Activated T-cell treated with anti-CD3 and anti-CD28 coated beads, Interleukin-2, amount 50 U/mL, for 48 hours (primary cell): ENCODE results near the gene TMEM8B.
"Not testable (repeated sequence)": the region's sequence is repeated elsewhere in the genome, so short reads cannot be mapped to it uniquely, and the experiment has no call there.

Experiments
- DNase-seq, 2 experiments: peaks; one replicate each; pipeline ENCODE4 v3.0.0-alpha.2; 2020

Gene TMEM8B

DNA sequence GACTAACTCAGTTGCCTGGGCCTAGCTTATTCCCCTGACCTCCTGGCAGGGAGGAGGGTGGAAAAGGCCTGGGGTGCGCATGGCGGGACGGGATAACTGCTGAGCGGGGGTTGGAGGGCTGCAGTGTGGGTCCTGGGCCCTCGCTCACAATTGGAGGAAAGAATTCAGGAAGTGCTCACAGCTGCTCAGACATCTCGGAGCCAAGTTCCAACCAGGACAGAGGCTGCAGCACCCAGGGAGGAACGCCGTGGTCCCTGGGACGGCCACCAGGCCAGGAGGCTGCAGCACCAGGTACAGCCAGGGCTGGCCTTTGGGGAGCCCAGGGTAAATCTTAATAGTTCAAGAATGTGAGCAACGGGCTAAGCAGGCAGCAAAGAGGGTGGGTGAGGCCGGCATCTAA is 80.2 kb downstream of the TMEM8B start, which contains the start of gene SPAAR:
Gene SPAAR (plus strand): TSS at position 217 of the 400 bp plus-strand sequence. CDS start 974 bp downstream, outside the sequence.
- no peak for DNase-seq

DNA sequence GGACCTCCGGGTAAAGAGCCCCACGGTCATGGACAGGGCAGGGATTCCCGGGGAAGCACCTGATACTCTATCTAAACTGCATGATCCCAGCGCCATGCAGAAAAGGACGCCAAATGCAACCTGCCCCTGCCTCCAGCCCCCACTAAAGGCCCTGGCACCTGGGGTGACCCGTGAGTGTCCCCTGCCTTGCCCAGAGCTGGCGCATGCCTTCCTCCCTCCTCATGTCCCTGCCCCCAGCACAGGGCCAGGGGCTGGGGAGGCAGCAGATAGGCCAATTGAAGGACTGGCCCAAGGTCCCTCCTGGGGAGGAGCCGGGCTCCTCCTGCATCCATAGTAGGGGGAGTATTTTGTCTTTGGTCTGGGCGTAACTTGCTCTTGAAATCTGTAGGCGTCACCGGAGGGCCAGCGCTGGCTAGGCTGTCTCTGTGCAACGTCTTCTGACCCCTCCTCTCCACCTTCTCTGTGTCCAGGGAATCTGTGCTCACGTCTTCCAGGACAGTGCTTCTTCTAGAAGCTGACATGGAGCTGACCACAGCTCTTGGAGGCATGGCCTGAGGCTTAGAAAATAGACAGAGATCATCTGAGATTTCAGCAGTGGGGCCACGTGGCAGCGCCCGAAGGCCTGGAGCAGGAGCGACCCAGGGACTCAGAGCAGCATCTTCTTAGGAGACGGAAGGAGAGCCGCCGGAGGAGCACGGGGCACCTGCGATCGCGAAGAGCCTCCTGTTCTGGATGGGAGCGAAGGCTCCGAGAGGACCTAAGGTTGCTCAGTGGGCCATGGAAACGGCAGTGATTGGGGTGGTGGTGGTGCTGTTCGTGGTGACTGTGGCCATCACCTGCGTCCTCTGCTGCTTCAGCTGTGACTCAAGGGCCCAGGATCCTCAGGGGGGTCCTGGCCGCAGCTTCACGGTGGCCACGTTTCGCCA is 80.9 kb downstream of the TMEM8B start:
- DNase-seq: no peak

DNA sequence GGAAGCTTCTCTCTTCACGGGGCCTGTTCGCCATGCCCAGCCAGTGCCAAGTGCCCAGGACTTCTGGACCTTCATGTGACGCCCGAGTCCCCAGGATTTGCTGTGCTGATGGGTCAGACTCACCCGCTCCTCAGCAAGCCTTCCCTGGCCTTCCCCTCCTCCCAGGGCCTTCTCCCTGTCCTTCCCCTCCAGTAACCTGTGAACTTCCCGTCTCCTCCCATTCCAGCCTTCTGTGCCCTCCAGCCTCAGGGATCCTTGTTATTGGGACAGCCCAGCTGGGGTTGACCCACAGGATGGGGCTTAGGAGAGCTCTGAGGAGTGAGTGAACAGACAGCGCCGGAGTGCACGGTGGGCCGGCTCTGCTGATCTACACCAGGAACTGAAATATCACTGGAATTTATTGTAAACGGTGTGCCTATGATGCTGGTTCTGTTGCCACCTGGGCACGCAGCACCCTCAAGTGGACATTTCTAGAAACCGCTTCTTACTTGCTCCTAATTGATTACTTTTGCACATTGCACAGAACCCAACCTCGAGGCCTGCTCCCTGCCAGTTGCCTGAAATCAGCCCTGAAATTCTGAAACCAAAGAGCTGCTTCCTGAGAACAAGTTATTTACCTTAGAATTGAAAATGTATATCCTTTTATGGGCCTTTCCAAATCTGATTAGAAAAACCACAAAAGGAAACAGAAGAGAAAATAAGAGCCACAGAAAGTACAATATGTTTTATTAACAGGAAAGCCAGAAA is 81.8 kb downstream of the TMEM8B start:
- DNase-seq: peak; percentile 55 to 58

DNA sequence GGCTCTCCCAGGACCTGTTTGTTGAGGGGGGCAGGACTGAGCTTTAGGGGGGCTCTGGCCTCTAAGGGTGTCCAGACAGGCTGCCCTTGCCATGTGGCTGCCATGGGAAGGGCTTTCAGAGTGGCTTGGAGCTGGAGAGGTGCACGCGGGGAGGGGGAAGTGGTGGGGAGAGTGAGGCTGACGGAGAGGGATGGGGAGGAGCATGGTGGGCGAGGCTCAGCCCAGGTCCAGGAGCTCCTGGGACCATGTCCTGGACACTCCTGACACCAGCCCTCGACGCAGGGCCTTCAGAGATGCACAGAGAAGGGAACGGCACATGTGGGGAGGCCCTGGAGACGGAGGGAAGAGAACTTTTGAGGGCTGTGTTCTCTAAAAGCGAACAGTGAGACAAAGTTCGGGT is 82.7 kb downstream of the TMEM8B start:
- no peak for DNase-seq

DNA sequence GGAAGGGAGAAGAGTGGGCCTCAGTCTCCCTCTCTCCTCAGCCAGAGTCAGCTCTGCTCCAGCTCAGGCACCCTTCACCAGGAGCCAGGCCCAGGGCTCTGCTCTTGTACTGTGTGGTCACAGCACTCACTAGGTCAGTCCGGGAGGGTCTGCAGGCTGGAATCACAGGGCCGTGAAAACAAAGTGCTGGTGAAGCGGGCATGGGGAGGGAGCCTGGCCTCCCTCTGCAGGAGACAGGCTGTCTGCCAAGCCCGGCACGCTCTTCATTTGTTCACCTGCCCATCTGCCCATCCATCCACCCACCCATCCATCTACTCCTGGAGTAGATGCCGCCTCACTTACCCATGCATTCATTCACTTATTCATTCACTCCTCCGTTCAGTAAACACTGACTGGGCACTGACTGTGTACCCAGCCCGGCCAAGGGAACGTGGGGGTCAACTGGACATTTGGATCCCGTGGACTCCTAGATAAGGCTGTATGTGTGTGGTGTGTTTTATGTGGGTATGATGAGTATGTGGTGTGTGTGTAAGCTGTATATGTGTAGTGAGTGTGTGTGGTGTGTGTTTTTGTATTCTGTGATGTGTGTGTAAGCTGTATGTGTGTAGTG is 83.9 kb downstream of the TMEM8B start:
- no peak for DNase-seq

DNA sequence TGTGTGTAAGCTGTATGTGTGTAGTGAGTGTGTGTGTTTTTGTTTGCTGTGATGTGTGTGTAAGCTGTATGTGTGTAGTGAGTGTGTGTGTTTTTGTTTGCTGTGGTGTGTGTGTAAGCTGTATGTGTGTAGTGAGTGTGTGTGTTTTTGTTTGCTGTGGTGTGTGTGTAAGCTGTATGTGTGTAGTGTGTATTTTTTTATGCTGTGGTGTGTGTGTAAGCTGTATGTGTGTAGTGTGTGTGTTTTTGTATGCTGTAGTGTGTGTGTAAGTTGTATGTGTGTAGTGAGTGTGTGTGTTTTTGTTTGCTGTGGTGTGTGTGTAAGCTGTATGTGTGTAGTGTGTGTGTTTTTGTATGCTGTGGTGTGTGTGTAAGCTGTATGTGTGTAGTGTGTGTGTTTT is 84.4 kb downstream of the TMEM8B start:
- DNase-seq: not testable (repeated sequence)

DNA sequence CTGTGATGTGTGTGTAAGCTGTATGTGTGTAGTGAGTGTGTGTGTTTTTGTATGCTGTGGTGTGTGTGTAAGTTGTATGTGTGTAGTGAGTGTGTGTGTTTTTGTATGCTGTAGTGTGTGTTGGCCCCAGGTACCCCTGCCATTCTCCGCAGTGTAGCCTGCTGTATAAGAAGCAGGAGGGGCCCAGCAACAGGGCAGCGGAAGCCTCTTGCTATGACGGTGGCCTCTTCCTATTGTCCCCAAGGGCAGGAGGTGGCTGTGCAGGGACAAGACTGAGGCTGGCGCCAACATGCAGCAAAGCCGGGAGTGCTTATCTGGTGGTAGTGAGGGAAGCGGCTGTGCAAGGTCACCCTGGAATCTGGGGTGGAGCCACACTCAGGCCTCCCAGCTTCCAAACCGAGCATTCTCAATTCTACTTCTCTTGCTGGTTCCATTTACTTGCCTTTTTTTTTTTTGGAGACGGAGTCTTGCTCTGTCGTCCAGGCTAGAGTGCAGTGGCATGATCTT is 85.3 kb downstream of the TMEM8B start:
- DNase-seq: no peak
